ENCODE data around the gene SPTBN4.
"Not testable (repeated sequence)": the region's sequence is repeated elsewhere in the genome, so short reads cannot be mapped to it uniquely, and the experiment has no call there.

Gene SPTBN4

DNA sequence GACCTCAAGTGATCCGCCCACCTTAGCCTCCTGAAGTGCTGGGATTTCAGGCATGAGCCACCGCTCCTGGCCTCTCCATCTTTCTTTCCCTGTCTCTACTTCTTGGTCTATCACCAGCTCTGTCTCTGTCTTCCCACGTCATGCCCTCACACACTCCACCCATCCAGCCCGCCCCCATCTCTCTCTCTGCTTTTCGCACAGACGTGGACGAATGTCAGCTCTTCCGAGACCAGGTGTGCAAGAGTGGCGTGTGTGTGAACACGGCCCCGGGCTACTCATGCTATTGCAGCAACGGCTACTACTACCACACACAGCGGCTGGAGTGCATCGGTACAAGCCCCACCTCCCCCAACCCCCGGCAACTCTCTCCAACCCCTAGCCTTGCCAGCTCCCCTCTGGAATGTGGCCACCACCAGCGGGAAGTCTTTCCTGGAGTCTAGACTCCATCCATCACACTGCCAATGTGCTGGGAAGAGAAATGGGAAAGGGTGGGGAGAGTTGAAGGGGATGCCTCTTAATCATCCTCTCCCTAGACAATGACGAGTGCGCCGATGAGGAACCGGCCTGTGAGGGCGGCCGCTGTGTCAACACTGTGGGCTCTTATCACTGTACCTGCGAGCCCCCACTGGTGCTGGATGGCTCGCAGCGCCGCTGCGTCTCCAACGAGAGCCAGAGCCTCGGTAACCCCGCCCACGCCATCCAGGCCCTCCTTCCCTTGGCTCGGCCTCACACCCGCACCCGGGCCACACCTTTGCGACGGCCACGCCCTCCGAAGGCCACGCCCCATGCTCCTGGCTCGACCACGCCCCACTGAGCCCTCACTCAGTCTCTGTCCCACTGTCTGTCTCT, 156.8 kb downstream of the SPTBN4 start:
- no peak for DNase-seq

DNA sequence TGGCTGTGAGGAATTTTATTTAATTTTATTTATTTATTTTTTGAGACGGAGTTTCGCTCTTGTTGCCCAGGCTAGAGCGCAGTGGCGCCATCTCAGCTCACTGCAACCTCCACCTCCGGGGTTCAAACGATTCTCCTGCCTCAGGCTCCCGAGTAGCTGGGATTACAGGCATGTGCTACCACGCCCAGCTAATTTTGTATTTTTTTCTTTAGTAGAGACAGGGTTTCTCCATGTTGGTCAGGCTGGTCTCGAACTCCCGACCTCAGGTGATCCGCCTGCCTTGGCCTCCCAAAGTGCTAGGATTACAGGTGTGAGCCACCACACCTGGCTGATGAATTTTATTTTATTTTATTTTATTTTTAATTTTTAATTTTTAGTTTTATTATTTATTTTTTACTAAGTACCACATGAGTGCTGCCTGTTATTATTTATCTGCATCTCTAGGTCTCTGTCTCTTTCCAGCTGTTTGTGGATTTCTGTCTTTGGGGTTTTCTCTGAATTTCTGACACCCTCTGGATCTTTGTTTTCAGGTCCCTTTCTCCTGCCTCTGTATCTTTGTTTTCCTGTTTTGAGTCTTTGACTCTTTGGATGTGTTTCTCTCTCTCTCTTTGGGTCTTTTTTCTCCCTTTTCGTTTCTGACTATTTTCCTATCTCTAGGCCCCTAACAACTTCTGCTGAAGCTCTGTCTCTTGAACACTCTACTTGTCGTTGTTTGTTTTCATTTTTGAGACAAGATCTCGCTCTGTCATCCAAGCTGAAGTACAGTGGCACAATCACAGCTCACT, 157.8 kb downstream of the SPTBN4 start:
- DNase-seq: not testable (repeated sequence)

DNA sequence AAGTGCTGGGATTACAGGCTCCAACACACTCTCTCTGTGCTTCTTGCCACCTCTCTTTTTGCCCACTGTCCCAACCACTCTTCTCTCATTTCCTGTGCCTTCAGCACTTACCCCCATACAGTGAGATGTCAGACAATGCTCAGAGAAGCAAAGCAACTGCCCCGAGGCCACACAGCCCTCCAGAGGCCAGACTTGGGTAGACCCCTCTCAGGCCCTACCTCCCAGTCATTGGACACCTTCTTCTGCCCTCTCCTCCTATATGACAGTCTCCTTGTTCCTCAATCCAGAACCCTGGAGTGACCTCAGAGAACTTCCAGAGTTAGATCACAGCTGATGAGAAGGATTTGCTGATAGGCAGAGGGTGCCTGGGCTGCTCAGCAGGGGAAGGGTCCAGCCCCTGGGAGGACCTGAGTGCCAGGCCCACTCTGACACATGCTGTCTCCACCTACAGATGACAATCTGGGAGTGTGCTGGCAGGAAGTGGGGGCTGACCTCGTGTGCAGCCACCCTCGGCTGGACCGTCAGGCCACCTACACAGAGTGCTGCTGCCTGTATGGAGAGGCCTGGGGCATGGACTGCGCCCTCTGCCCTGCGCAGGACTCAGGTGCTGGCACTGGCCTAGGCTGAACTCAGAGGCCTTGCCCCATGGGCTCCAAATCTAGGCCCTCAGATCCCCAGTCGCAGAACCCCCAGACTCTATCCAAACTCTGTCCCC, 158.8 kb downstream of the SPTBN4 start:
- no peak for DNase-seq

Measured in activated CD8-positive, alpha-beta memory T cell treated with anti-CD3 and anti-CD28 coated beads, Interleukin-2, amount 50 U/mL, for 48 hours (primary cell).